MCF 10A (cell line): ENCODE measurements around the gene DCLRE1C. TPM values are rescaled to one million over a fixed set of nuclear protein-coding genes. Genes with fewer than 3 reads are reported as not detected.
"Not testable (repeated sequence)": the region's sequence is repeated elsewhere in the genome, so short reads cannot be mapped to it uniquely, and the experiment has no call there.

Experiments
- BruUV-seq: library from RNA; stranded (reverse); fragments of 400-500 nt; replicated peaks from 2 replicates; lab custom pipeline; 2021; lab: Mats Ljungman, UMichigan
- CTCF ChIA-PET: fragments of 300-600 bp; sonication (Branson Sonifier 250); formaldehyde crosslinking; extraction: SDS; loops from one replicate; lab custom pipeline; 2021; ENCODE audit warnings: antibody characterized with exemption, inconsistent platforms; lab: Yijun Ruan, JAX
- POLR2A ChIA-PET: fragments of 300-600, 350-650 bp; sonication (Branson Sonifier 250); formaldehyde crosslinking; extraction: SDS; loops from one replicate; lab custom pipeline; 2020; ENCODE audit warnings: antibody characterized with exemption, inconsistent platforms; lab: Yijun Ruan, JAX
- DNase-seq: peaks from one replicate; pipeline ENCODE4 v3.0.0-alpha.2; 2018; ENCODE audit not compliant: unreplicated experiment
- H3K27ac Mint-ChIP-seq: one replicate; pipeline ENCODE4 v1.8.0; 2022; ENCODE audit warnings: mild to moderate bottlenecking, low read depth, mixed read lengths; ENCODE audit not compliant: unreplicated experiment
- H3K27me3 Mint-ChIP-seq: one replicate; pipeline ENCODE4 v1.8.0; 2022; ENCODE audit warnings: mixed read lengths; ENCODE audit not compliant: insufficient read depth, unreplicated experiment
- H3K36me3 Mint-ChIP-seq: one replicate; pipeline ENCODE4 v1.8.0; 2022; ENCODE audit warnings: mild to moderate bottlenecking, moderate library complexity, mixed read lengths; ENCODE audit not compliant: insufficient read depth, unreplicated experiment
- H3K4me1 Mint-ChIP-seq: one replicate; pipeline ENCODE4 v1.8.0; 2022; ENCODE audit warnings: mixed read lengths; ENCODE audit not compliant: insufficient read depth, unreplicated experiment
- H3K4me3 Mint-ChIP-seq: one replicate; pipeline ENCODE4 v1.8.0; 2022; ENCODE audit warnings: mild to moderate bottlenecking, moderate library complexity, mixed read lengths; ENCODE audit not compliant: unreplicated experiment
- H3K9me3 Mint-ChIP-seq: one replicate; pipeline ENCODE4 v1.8.0; 2022; ENCODE audit warnings: mixed read lengths; ENCODE audit not compliant: unreplicated experiment
- intact Hi-C: fragments of 100-400 bp; cut with micrococcal nuclease; formaldehyde crosslinking; loops from 2 replicates; pipeline ENCODE4 v1.14.1; 2022
- total RNA-seq: library from RNA; stranded (reverse); gene quantifications from 2 replicates; pipeline ENCODE4 v1.2.3, GENCODE V29; 2022
- TF ChIP-seq, protein P1 (sequence below): fragments of 200-600 bp; IDR thresholded peaks from one replicate; pipeline ENCODE4 v1.8.0; 2022; ENCODE audit warnings: antibody characterized with exemption, mild to moderate bottlenecking; ENCODE audit not compliant: unreplicated experiment

The DCLRE1C gene
- total RNA-seq, 1 experiment from 2014 or later = 10.3 TPM

DNA sequence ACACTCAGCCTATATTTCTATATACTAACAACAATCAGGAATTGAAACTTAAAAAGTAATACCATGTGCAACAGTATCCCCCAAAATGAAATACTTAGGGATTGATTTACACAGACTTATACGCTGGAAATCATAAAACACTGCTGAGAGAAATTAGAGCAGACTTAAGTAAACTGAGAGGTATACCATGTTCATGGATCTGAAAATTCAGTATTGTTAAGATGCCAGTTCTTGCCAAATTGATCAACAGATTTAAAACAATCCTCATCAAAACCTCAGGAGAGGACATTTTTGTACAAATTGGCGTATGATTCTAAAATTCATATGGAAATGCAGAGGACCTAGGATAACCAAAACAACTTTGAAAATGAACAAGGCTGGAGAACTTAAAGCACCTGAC, 37.3 kb downstream of the DCLRE1C start:
- DNase-seq = no peak
- Mint-ChIP-seq H3K27me3 (no peaks in the 10 kb centered on the region), H3K27ac (no peak overlapping the region), H3K4me1 (no peaks in the 10 kb centered on the region), H3K36me3 (peaks cover 85% of the 10 kb centered on the region), H3K4me3 (no peak overlapping the region), H3K9me3 (no peaks in the 10 kb centered on the region)
- POLR2A ChIA-PET = no interaction called here
- no TSS peak for BruUV-seq
- CTCF ChIA-PET = no interaction called here
- intact Hi-C loops = no loop called here
- TF ChIP-seq, protein P1, sequence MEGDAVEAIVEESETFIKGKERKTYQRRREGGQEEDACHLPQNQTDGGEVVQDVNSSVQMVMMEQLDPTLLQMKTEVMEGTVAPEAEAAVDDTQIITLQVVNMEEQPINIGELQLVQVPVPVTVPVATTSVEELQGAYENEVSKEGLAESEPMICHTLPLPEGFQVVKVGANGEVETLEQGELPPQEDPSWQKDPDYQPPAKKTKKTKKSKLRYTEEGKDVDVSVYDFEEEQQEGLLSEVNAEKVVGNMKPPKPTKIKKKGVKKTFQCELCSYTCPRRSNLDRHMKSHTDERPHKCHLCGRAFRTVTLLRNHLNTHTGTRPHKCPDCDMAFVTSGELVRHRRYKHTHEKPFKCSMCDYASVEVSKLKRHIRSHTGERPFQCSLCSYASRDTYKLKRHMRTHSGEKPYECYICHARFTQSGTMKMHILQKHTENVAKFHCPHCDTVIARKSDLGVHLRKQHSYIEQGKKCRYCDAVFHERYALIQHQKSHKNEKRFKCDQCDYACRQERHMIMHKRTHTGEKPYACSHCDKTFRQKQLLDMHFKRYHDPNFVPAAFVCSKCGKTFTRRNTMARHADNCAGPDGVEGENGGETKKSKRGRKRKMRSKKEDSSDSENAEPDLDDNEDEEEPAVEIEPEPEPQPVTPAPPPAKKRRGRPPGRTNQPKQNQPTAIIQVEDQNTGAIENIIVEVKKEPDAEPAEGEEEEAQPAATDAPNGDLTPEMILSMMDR = no peak

DNA sequence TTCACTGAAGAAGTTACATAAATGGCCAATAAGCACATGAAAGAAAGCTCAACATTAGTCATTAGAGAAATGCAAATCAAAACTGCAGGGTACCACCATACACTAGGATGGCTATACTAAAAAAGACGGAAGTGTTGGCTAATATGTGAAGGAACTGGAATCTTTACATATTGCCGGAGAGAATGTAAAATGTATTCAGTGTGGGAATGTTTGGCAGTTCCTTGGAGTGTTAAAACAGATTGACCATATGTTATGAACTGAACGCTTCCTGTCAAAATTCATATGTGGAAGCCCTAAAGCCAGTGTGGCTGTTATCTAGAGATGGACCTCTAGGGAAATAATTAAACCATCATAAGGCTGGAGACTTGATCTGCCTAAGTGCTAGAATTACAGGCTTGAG, 42.1 kb downstream of the DCLRE1C start:
- no TSS peak for BruUV-seq
- Mint-ChIP-seq H3K4me1 (no peaks in the 10 kb centered on the region), H3K27me3 (no peaks in the 10 kb centered on the region), H3K9me3 (no peaks in the 10 kb centered on the region), H3K27ac (no peak overlapping the region), H3K36me3 (peaks cover 92% of the 10 kb centered on the region), H3K4me3 (no peak overlapping the region)
- ChIA-PET POLR2A (interaction anchor here (0.7 kb wide), 1 partner anchor 11 kb away, joined by 3 read pairs; no protein-coding TSS in a partner anchor), CTCF (interaction anchor here (1.0 kb wide), 1 partner anchor 8 kb away, joined by 3 read pairs; no protein-coding TSS in a partner anchor)
- intact Hi-C loops = no loop called here
- TF ChIP-seq, protein P1 = no peak
- no peak for DNase-seq

DNA sequence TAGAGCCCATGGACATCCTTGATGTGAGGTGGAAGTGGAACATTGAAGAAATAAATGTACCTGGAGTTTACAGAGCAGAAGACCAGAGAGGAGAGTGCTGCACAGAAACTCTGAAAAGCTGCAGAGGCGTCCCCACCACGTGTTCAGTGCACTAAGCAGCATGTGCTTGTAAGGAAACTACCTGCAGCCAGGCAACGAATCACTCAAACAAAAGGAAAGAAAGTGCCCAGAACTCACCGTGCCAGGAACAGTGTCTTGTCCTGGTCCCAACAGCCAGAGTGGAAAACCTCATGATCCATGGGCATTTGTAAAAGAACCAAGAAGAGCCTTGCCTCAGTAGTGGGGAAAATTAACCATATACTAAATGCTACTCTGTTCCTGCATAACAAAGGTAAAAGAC, 42.9 kb downstream of the DCLRE1C start:
- TF ChIP-seq, protein P1 = no peak
- no peak for DNase-seq
- Mint-ChIP-seq H3K27me3 (no peaks in the 10 kb centered on the region), H3K36me3 (peaks cover 86% of the 10 kb centered on the region), H3K9me3 (no peaks in the 10 kb centered on the region), H3K27ac (no peak overlapping the region), H3K4me1 (no peaks in the 10 kb centered on the region), H3K4me3 (no peak overlapping the region)
- intact Hi-C loops = no loop called here
- BruUV-seq = no TSS peak
- ChIA-PET CTCF (interaction anchor here (0.6 kb wide), 1 partner anchor 8 kb away, joined by 3 read pairs; no protein-coding TSS in a partner anchor), POLR2A (no interaction called here)

DNA sequence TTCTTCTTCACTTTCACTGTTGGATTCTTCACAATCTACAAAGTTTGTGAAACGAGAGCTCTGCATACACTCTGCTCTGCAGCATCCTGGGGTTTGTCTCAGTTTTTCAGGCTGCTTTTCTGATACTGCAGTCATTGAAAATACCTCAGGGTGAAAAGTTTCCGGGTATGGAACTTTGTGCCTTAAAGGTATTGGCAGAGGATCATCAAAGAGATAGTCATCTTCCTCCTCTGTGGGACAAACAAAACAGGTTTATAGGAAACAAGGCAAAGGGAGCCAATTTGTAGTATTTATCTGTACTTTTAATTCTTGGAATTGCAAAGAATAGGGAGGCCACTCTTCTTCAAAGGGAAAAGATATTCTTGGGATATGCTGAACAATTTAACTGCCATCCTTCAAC, 44.8 kb downstream of the DCLRE1C start:
- peaks cover 71% of the 10 kb centered on the region for H3K36me3 Mint-ChIP-seq
- CTCF ChIA-PET = no interaction called here
- H3K27me3 Mint-ChIP-seq = no peaks in the 10 kb centered on the region
- POLR2A ChIA-PET = interaction anchor here (0.6 kb wide), 1 partner anchor 682 kb away, joined by 3 read pairs; no protein-coding TSS in a partner anchor
- TF ChIP-seq, protein P1 = no peak
- no peak overlapping the region for H3K27ac Mint-ChIP-seq
- no peaks in the 10 kb centered on the region for H3K9me3 Mint-ChIP-seq
- H3K4me3 Mint-ChIP-seq = no peak overlapping the region
- no peak for DNase-seq
- no TSS peak for BruUV-seq
- intact Hi-C loops = no loop called here
- H3K4me1 Mint-ChIP-seq = no peaks in the 10 kb centered on the region

DNA sequence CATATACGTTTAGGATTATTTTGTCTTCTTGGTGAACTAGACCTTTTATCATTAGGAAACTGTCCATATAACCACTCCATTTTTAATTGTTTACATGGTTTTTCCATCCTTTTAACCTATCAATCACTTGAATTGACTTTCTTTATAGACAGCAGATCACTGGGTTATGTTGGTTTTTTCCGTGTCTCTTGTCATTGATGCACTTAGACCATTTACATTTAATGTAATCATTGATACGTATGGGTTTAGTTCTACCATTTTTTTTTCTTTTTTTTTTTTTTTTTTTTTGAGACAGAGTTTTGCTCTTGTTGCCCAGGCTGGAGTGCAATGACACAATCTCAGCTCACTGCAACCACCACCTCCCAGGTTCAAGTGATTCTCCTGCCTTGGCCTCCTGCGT, 46.3 kb downstream of the DCLRE1C start:
- H3K4me1 Mint-ChIP-seq, H3K27ac Mint-ChIP-seq, DNase-seq, H3K27me3 Mint-ChIP-seq, intact Hi-C loops, H3K4me3 Mint-ChIP-seq, BruUV-seq, H3K9me3 Mint-ChIP-seq: not testable (repeated sequence)
- POLR2A ChIA-PET = interaction anchor here (1.1 kb wide), 1 partner anchor 29 kb away, joined by 3 read pairs; the partner anchor contains the start of gene SUV39H2
- H3K36me3 Mint-ChIP-seq = peaks cover 66% of the 10 kb centered on the region
- CTCF ChIA-PET = interaction anchor here (0.6 kb wide), 1 partner anchor 15 kb away, joined by 3 read pairs; no protein-coding TSS in a partner anchor
